WTC11 (cell line): Measurements from ENCODE around the gene PHLDB1. TPM values are rescaled to one million over a fixed set of nuclear protein-coding genes. Genes with fewer than 3 reads are reported as not detected.

Source experiments
- ATAC-seq: fragments of 200-7000 bp; cut with Tn5 transposase; 2 replicates; pipeline ENCODE4 v1.10.0; 2021; ENCODE audit warnings: mild to moderate bottlenecking, moderate library complexity
- Bru-seq: library from RNA; stranded (reverse); fragments of 400-500 nt; gene quantifications from one replicate; lab custom pipeline; 2021; lab: Mats Ljungman, UMichigan
- CTCF ChIA-PET: fragments of 300-600 bp; sonication (Branson Sonifier 250); formaldehyde crosslinking; loops from one replicate; lab custom pipeline; 2021; ENCODE audit warnings: antibody characterized with exemption; lab: Charles Lee
- POLR2A ChIA-PET: fragments of 350-600 bp; sonication (Branson Sonifier 250); formaldehyde crosslinking; loops from one replicate; lab custom pipeline; 2021; ENCODE audit warnings: antibody characterized with exemption; lab: Charles Lee
- DNase-seq: peaks from one replicate; pipeline ENCODE4 v3.0.0; 2021; ENCODE audit warnings: low spot score
- H3K27ac Mint-ChIP-seq: 2 replicates; pipeline ENCODE4 v1.8.0; 2021; ENCODE audit warnings: mixed read lengths
- H3K27me3 Mint-ChIP-seq: 2 replicates; pipeline ENCODE4 v1.8.0; 2021; ENCODE audit warnings: low read depth, mild to moderate bottlenecking, moderate library complexity, mixed read lengths
- H3K36me3 Mint-ChIP-seq: 2 replicates; pipeline ENCODE4 v1.8.0; 2021; ENCODE audit warnings: mixed read lengths
- H3K4me1 Mint-ChIP-seq: 2 replicates; pipeline ENCODE4 v1.8.0; 2022; ENCODE audit warnings: mixed read lengths
- H3K4me3 Mint-ChIP-seq: 2 replicates; pipeline ENCODE4 v1.8.0; 2021; ENCODE audit warnings: mild to moderate bottlenecking, moderate library complexity, mixed read lengths
- H3K9me3 Mint-ChIP-seq: 2 replicates; pipeline ENCODE4 v1.8.0; 2021; ENCODE audit warnings: mixed read lengths
- ATF1 ChIP-seq: sonication (generic); formaldehyde crosslinking; IDR thresholded peaks from 2 replicates; pipeline ENCODE4 v1.8.1; 2023; ENCODE audit warnings: mild to moderate bottlenecking, moderate library complexity, missing genetic modification reagents
- JUN ChIP-seq: sonication (generic); formaldehyde crosslinking; IDR thresholded peaks from 2 replicates; pipeline ENCODE4 v1.8.0; 2023; ENCODE audit warnings: mild to moderate bottlenecking, missing genetic modification reagents
- SMAD4 ChIP-seq: sonication (generic); formaldehyde crosslinking; IDR thresholded peaks from 2 replicates; pipeline ENCODE4 v1.8.0; 2022; ENCODE audit warnings: mild to moderate bottlenecking, missing genetic modification reagents
- TEAD1 ChIP-seq: sonication (generic); formaldehyde crosslinking; IDR thresholded peaks from 2 replicates; pipeline ENCODE4 v1.8.0; 2022; ENCODE audit warnings: mild to moderate bottlenecking, missing genetic modification reagents
- long read RNA-seq, 3 experiments: library from RNA in 1 of 3; library from capped mRNA in 1 of 3; library from polyadenylated mRNA in 1 of 3; unstranded in 2 of 3; stranded (forward) in 1 of 3; transcript quantifications; one replicate each; pipeline ENCODE4 v2.0.0, GENCODE V29; 2021
- total RNA-seq: library from RNA; stranded (reverse); gene quantifications from 3 replicates; pipeline ENCODE4 v1.2.3, GENCODE V29; 2021
- TF ChIP-seq, protein P1 (sequence below): sonication (generic); formaldehyde crosslinking; IDR thresholded peaks from 2 replicates; pipeline ENCODE4 v1.8.1; 2022; ENCODE audit warnings: mild to moderate bottlenecking, missing genetic modification reagents, moderate library complexity, borderline replicate concordance
- TF ChIP-seq, protein P2 (sequence below): fragments of 200-600 bp; IDR thresholded peaks from 2 replicates; pipeline ENCODE4 v1.8.0; 2022; ENCODE audit warnings: antibody characterized with exemption
- TF ChIP-seq, protein P3 (sequence below): fragments of 250-450 bp; sonication (Bioruptor Pico); IDR thresholded peaks from 2 replicates; pipeline ENCODE4 v1.9.0; 2021; ENCODE audit warnings: mild to moderate bottlenecking, borderline replicate concordance
- TF ChIP-seq, protein P4 (sequence below): sonication (generic); formaldehyde crosslinking; conservative IDR thresholded peaks from 2 replicates; pipeline ENCODE4 v1.8.1; 2022; ENCODE audit warnings: mild to moderate bottlenecking, missing genetic modification reagents
- TF ChIP-seq, protein P5 (sequence below): sonication (generic); formaldehyde crosslinking; IDR thresholded peaks from 2 replicates; pipeline ENCODE4 v1.8.1; 2023; ENCODE audit warnings: mild to moderate bottlenecking, missing genetic modification reagents
- TF ChIP-seq, protein P6 (sequence below): sonication (generic); formaldehyde crosslinking; IDR thresholded peaks from 2 replicates; pipeline ENCODE4 v1.8.1; 2022; ENCODE audit warnings: low read depth, mild to moderate bottlenecking, moderate library complexity, missing genetic modification reagents, borderline replicate concordance
- TF ChIP-seq, protein P7 (sequence below): sonication (generic); formaldehyde crosslinking; IDR thresholded peaks from 2 replicates; pipeline ENCODE4 v1.8.0; 2023; ENCODE audit warnings: mild to moderate bottlenecking, missing genetic modification reagents
- TF ChIP-seq, protein P8 (sequence below): sonication (generic); formaldehyde crosslinking; IDR thresholded peaks from 2 replicates; pipeline ENCODE4 v1.8.0; 2022; ENCODE audit warnings: mild to moderate bottlenecking, missing genetic modification reagents

Gene PHLDB1
- total RNA-seq = 70.4 to 83.1 TPM (median 71.5 TPM) in 3 replicates
- percentile 61 among the genes with signal in this experiment for Bru-seq, nascent RNA
- long read RNA-seq, experiment 1, partial matches to known transcripts = 99 of 205 reads
- long read RNA-seq, experiment 1, other reads (novel, unspliced or antisense) = 103 of 205 reads
- long read RNA-seq, experiment 2, full-length matches to known transcripts = 9 of 66 reads
- long read RNA-seq, experiment 2, partial matches to known transcripts = 40 of 66 reads
- long read RNA-seq, experiment 2, other reads (novel, unspliced or antisense) = 17 of 66 reads
- long read RNA-seq, experiment 3, partial matches to known transcripts = 5 of 9 reads
- long read RNA-seq, experiment 3, other reads (novel, unspliced or antisense) = 3 of 9 reads

DNA sequence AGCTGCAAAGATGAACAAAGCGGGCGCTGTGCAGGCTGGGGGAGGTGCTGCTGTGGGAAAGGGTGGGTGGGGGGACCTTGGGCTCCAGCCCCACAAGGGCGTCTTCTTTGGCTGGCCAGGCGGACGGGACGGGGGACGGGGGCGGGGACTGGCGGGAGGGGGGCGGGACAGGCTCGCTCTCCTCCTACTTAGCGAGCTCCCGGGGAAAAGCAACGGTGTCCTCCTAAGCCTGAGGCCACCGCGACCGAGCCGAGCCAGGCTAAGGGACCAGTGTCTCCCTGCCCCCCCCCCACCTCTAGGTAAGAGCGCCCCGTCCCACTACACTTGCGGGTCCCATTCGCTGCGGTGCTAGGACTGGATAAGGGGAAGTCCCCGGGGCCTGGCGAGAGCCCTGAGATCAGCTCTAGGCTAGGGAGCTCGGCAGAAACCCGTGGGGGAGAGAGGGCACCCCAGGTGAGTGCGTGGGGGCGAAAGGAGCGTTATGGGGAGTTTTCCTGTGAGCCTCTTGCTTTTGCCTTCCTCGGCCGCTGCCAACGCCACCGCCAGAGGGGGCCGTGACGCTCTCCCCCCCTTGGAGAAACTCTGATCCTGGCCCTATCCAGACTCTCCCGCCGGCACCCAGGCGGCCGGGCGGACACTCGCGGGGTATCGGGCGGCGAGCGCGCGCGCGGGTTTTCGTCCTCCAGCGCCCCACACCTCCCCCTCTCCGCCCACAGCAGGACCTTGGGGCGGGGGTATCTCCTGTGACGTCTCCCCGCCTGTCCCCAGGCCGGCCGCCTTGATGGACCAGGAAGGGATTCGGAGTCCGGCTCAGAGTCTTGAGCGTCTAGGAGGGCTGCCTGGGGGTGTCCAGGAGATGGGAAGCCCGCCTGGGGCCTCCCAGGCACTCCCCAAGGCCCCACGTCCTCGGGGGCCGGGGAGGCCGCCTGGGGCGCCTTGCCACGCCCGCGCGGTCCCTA is at the start of gene PHLDB1:
Gene PHLDB1, plus strand, starts transcription at position 215 of the 959 bp plus-strand sequence. CDS start 6,222 bp downstream, outside the sequence.
- H3K27me3 Mint-ChIP-seq = peaks cover 93% of the 10 kb centered on the region
- no peak within 1 kb of the TSS for H3K27ac Mint-ChIP-seq
- no peaks in the 10 kb centered on the region for H3K9me3 Mint-ChIP-seq
- peak; percentile 3 for ATAC-seq
- H3K36me3 Mint-ChIP-seq = no peaks in the 10 kb centered on the region; the same call in none of the 2 replicates
- peak; percentile 57 for DNase-seq
- ChIA-PET POLR2A (interaction anchor here (1.2 to 5.1 kb wide), 2 partner anchors 14 to 27 kb away, joined by 6 to 32 read pairs; no protein-coding TSS in a partner anchor), CTCF (interaction anchor here (0.6 to 12.5 kb wide), 7 partner anchors 9 to 192 kb away, joined by 3 to 127 read pairs (median 22); no protein-coding TSS in a partner anchor)
- peak within 1 kb of the TSS; percentile 68 for H3K4me3 Mint-ChIP-seq
- H3K4me1 Mint-ChIP-seq = peaks cover 48% of the 10 kb centered on the region
- TF ChIP-seq JUN (CRISPR knock-in tag) (no peak), SMAD4 (CRISPR knock-in tag) (no peak)
- TF ChIP-seq, protein P1, sequence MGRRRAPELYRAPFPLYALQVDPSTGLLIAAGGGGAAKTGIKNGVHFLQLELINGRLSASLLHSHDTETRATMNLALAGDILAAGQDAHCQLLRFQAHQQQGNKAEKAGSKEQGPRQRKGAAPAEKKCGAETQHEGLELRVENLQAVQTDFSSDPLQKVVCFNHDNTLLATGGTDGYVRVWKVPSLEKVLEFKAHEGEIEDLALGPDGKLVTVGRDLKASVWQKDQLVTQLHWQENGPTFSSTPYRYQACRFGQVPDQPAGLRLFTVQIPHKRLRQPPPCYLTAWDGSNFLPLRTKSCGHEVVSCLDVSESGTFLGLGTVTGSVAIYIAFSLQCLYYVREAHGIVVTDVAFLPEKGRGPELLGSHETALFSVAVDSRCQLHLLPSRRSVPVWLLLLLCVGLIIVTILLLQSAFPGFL = no peak
- TF ChIP-seq, protein P2, sequence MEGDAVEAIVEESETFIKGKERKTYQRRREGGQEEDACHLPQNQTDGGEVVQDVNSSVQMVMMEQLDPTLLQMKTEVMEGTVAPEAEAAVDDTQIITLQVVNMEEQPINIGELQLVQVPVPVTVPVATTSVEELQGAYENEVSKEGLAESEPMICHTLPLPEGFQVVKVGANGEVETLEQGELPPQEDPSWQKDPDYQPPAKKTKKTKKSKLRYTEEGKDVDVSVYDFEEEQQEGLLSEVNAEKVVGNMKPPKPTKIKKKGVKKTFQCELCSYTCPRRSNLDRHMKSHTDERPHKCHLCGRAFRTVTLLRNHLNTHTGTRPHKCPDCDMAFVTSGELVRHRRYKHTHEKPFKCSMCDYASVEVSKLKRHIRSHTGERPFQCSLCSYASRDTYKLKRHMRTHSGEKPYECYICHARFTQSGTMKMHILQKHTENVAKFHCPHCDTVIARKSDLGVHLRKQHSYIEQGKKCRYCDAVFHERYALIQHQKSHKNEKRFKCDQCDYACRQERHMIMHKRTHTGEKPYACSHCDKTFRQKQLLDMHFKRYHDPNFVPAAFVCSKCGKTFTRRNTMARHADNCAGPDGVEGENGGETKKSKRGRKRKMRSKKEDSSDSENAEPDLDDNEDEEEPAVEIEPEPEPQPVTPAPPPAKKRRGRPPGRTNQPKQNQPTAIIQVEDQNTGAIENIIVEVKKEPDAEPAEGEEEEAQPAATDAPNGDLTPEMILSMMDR = 0 out of 2 replicates have a peak, but pooled peaks have one; percentile 19
- TF ChIP-seq, protein P3, sequence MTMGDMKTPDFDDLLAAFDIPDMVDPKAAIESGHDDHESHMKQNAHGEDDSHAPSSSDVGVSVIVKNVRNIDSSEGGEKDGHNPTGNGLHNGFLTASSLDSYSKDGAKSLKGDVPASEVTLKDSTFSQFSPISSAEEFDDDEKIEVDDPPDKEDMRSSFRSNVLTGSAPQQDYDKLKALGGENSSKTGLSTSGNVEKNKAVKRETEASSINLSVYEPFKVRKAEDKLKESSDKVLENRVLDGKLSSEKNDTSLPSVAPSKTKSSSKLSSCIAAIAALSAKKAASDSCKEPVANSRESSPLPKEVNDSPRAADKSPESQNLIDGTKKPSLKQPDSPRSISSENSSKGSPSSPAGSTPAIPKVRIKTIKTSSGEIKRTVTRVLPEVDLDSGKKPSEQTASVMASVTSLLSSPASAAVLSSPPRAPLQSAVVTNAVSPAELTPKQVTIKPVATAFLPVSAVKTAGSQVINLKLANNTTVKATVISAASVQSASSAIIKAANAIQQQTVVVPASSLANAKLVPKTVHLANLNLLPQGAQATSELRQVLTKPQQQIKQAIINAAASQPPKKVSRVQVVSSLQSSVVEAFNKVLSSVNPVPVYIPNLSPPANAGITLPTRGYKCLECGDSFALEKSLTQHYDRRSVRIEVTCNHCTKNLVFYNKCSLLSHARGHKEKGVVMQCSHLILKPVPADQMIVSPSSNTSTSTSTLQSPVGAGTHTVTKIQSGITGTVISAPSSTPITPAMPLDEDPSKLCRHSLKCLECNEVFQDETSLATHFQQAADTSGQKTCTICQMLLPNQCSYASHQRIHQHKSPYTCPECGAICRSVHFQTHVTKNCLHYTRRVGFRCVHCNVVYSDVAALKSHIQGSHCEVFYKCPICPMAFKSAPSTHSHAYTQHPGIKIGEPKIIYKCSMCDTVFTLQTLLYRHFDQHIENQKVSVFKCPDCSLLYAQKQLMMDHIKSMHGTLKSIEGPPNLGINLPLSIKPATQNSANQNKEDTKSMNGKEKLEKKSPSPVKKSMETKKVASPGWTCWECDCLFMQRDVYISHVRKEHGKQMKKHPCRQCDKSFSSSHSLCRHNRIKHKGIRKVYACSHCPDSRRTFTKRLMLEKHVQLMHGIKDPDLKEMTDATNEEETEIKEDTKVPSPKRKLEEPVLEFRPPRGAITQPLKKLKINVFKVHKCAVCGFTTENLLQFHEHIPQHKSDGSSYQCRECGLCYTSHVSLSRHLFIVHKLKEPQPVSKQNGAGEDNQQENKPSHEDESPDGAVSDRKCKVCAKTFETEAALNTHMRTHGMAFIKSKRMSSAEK = no peak
- TF ChIP-seq, protein P4, sequence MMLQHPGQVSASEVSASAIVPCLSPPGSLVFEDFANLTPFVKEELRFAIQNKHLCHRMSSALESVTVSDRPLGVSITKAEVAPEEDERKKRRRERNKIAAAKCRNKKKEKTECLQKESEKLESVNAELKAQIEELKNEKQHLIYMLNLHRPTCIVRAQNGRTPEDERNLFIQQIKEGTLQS (CRISPR knock-in tag) = no peak
- TF ChIP-seq, protein P5, sequence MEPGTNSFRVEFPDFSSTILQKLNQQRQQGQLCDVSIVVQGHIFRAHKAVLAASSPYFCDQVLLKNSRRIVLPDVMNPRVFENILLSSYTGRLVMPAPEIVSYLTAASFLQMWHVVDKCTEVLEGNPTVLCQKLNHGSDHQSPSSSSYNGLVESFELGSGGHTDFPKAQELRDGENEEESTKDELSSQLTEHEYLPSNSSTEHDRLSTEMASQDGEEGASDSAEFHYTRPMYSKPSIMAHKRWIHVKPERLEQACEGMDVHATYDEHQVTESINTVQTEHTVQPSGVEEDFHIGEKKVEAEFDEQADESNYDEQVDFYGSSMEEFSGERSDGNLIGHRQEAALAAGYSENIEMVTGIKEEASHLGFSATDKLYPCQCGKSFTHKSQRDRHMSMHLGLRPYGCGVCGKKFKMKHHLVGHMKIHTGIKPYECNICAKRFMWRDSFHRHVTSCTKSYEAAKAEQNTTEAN (CRISPR knock-in tag) = peak; percentile 17; the same call in 1 of the 2 replicates
- TF ChIP-seq, protein P6, sequence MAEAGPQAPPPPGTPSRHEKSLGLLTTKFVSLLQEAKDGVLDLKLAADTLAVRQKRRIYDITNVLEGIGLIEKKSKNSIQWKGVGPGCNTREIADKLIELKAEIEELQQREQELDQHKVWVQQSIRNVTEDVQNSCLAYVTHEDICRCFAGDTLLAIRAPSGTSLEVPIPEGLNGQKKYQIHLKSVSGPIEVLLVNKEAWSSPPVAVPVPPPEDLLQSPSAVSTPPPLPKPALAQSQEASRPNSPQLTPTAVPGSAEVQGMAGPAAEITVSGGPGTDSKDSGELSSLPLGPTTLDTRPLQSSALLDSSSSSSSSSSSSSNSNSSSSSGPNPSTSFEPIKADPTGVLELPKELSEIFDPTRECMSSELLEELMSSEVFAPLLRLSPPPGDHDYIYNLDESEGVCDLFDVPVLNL = no peak

DNA sequence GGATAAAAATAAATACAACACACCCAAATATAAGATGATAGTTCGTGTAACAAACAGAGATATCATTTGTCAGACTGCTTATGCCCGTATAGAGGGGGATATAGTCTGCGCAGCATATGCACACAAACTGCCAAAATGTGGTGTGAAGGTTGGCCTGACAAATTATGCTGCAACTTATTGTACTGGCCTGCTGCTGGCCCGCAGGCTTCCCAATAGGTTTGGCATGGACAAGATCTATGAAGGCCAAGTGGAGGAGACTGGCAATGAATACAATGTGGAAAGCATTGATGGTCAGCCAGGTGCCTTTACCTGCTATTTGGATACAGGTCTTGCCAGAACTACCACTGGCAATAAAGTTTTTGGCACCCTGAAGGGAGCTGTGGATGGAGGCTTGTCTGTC is 46.6 kb upstream of the PHLDB1 start:
- Mint-ChIP-seq H3K27ac (no peak overlapping the region), H3K4me3 (no peak overlapping the region), H3K4me1 (peaks cover 2% of the 10 kb centered on the region), H3K27me3 (no peaks in the 10 kb centered on the region), H3K36me3 (peaks cover 11% of the 10 kb centered on the region; the same call in 1 of the 2 replicates), H3K9me3 (no peaks in the 10 kb centered on the region)
- POLR2A ChIA-PET = no interaction called here
- no peak for ATAC-seq
- CTCF ChIA-PET = no interaction called here
- no peak for DNase-seq
- TF ChIP-seq, protein P7, sequence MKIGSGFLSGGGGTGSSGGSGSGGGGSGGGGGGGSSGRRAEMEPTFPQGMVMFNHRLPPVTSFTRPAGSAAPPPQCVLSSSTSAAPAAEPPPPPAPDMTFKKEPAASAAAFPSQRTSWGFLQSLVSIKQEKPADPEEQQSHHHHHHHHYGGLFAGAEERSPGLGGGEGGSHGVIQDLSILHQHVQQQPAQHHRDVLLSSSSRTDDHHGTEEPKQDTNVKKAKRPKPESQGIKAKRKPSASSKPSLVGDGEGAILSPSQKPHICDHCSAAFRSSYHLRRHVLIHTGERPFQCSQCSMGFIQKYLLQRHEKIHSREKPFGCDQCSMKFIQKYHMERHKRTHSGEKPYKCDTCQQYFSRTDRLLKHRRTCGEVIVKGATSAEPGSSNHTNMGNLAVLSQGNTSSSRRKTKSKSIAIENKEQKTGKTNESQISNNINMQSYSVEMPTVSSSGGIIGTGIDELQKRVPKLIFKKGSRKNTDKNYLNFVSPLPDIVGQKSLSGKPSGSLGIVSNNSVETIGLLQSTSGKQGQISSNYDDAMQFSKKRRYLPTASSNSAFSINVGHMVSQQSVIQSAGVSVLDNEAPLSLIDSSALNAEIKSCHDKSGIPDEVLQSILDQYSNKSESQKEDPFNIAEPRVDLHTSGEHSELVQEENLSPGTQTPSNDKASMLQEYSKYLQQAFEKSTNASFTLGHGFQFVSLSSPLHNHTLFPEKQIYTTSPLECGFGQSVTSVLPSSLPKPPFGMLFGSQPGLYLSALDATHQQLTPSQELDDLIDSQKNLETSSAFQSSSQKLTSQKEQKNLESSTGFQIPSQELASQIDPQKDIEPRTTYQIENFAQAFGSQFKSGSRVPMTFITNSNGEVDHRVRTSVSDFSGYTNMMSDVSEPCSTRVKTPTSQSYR (CRISPR knock-in tag) = no peak
- TF ChIP-seq ATF1 = no peak
- TF ChIP-seq, protein P1 = no peak
- TF ChIP-seq, protein P6 = no peak
- no peak for TF ChIP-seq TEAD1 (CRISPR knock-in tag)
- TF ChIP-seq, protein P8, sequence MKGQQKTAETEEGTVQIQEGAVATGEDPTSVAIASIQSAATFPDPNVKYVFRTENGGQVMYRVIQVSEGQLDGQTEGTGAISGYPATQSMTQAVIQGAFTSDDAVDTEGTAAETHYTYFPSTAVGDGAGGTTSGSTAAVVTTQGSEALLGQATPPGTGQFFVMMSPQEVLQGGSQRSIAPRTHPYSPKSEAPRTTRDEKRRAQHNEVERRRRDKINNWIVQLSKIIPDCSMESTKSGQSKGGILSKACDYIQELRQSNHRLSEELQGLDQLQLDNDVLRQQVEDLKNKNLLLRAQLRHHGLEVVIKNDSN (CRISPR knock-in tag) = no peak
